Smooth muscle cell (in vitro differentiated cells): ENCODE measurements around the gene MALT1. TPM values are rescaled to one million over a fixed set of nuclear protein-coding genes. Genes with fewer than 3 reads are reported as not detected.
"Not testable (repeated sequence)": the region's sequence is repeated elsewhere in the genome, so short reads cannot be mapped to it uniquely, and the experiment has no call there.

Experiments
- DNase-seq: peaks from one replicate; lab custom pipeline; 2025; ENCODE audit not compliant: unreplicated experiment; lab: John Stamatoyannopoulos, UW
- H2AFZ ChIP-seq: fragments of 200-600 bp; sonication (generic); 2 replicates; pipeline ENCODE4 v1.6.0; 2016; ENCODE audit warnings: antibody characterized with exemption, low read depth, mild to moderate bottlenecking
- H3F3A ChIP-seq: fragments of 200-600 bp; sonication (generic); 2 replicates; pipeline ENCODE4 v1.6.0; 2017; ENCODE audit warnings: antibody characterized with exemption, low read depth
- H3K27ac ChIP-seq: fragments of 200-600 bp; sonication (generic); 2 replicates; pipeline ENCODE4 v1.5.1; 2016; ENCODE audit warnings: low read depth, mild to moderate bottlenecking
- H3K27me3 ChIP-seq: fragments of 200-600 bp; sonication (generic); 2 replicates; pipeline ENCODE4 v1.6.1; 2016; ENCODE audit warnings: low read depth, mild to moderate bottlenecking
- H3K36me3 ChIP-seq: fragments of 200-600 bp; sonication (generic); 2 replicates; pipeline ENCODE4 v1.5.1; 2016; ENCODE audit warnings: low read depth
- H3K4me1 ChIP-seq: fragments of 200-600 bp; sonication (generic); 2 replicates; pipeline ENCODE4 v1.5.1; 2016; ENCODE audit warnings: low read depth
- H3K4me2 ChIP-seq: fragments of 200-600 bp; sonication (generic); 2 replicates; pipeline ENCODE4 v1.6.0; 2016; ENCODE audit warnings: mild to moderate bottlenecking
- H3K4me3 ChIP-seq: fragments of 200-600 bp; sonication (generic); 2 replicates; pipeline ENCODE4 v1.5.1; 2016; ENCODE audit warnings: mild to moderate bottlenecking
- H3K79me2 ChIP-seq: fragments of 200-600 bp; sonication (generic); 2 replicates; pipeline ENCODE4 v1.6.0; 2016; ENCODE audit warnings: low read depth, mild to moderate bottlenecking
- H3K9ac ChIP-seq: fragments of 200-600 bp; sonication (generic); 2 replicates; pipeline ENCODE4 v1.6.0; 2016; ENCODE audit warnings: low read depth
- H3K9me3 ChIP-seq: fragments of 200-600 bp; sonication (generic); replicated peaks from 2 replicates; pipeline ENCODE4 v1.5.1; 2016; ENCODE audit warnings: low read depth
- H4K20me1 ChIP-seq: fragments of 200-600 bp; sonication (generic); 2 replicates; pipeline ENCODE4 v1.6.0; 2016; ENCODE audit warnings: low read depth
- WGBS: methylation state at CpG from one replicate; pipeline ENCODE4 v1.1.7; 2016; ENCODE audit warnings: low lambda C conversion rate; 5-methylcytosine and 5-hydroxymethylcytosine counted together
- polyA plus RNA-seq: library from polyadenylated mRNA; unstranded; fragments of >200 nt; fragmentation: Nextera tagmentation; extraction: Ambion mirVana; gene quantifications from 2 replicates; pipeline ENCODE4 v1.2.1, GENCODE V29; 2016
- total RNA-seq: library from RNA; depleted of rRNA; stranded (reverse); fragments of >200 nt; gene quantifications from 2 replicates; pipeline ENCODE4 v1.2.3, GENCODE V29; 2014
- TF ChIP-seq, protein P1 (sequence below): fragments of 200-600 bp; sonication (generic); IDR thresholded peaks from 2 replicates; pipeline ENCODE4 v1.5.1; 2017; ENCODE audit warnings: borderline replicate concordance, mild to moderate bottlenecking, antibody characterized with exemption; ENCODE audit not compliant: insufficient read depth, poor library complexity, severe bottlenecking

The MALT1 gene
- total and polyA plus RNA-seq, 2 experiments from 2014 or later: 12.4 to 42.2 TPM

DNA sequence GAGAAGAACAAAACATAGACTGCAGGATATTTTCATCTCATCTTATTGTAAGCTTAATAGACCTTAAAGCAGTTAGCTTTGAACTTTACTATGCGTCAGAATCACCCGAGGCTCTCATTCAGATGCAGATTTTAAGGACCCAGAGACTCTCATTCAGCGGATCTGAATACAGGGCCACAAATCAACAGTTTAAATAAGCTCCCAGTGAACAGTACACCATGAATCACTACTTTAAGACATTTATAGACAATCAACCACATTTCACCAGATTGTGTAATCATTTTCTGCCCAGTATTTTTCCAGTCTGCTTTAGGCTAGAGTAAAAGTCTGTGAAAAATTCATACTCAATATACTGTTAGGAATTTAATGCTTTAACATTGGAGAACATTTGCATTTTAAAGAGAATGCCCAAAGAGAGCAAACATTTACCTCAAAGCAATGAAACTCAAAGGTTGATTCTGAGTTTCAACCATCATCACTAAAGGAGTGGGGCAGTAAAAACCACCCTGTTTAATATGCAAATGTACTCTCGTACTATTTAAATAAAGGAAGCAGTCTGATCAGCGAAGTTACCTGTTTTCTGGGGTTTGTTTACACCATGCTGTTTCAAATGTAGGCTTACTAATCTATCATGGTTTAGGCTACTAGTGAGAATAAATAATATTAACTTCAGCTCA, 31.4 kb upstream of the MALT1 start:
- Histone ChIP-seq H3K36me3 (no peaks in the 10 kb centered on the region), H3K9ac (peak overlapping the region; percentile 24), H3F3A (peaks cover 17% of the 10 kb centered on the region), H4K20me1 (no peaks in the 10 kb centered on the region), H3K4me1 (peaks cover 22% of the 10 kb centered on the region), H3K27ac (peak overlapping the region; percentile 64), H3K9me3 (no peaks in the 10 kb centered on the region), H3K4me3 (no peak overlapping the region), H2AFZ (peak overlapping the region; percentile 47), H3K79me2 (no peaks in the 10 kb centered on the region), H3K4me2 (peak overlapping the region; percentile 67), H3K27me3 (no peaks in the 10 kb centered on the region)
- WGBS: 11% methylated on average over 5 of the region's 5 CpGs
- no peak for DNase-seq
- TF ChIP-seq, protein P1, sequence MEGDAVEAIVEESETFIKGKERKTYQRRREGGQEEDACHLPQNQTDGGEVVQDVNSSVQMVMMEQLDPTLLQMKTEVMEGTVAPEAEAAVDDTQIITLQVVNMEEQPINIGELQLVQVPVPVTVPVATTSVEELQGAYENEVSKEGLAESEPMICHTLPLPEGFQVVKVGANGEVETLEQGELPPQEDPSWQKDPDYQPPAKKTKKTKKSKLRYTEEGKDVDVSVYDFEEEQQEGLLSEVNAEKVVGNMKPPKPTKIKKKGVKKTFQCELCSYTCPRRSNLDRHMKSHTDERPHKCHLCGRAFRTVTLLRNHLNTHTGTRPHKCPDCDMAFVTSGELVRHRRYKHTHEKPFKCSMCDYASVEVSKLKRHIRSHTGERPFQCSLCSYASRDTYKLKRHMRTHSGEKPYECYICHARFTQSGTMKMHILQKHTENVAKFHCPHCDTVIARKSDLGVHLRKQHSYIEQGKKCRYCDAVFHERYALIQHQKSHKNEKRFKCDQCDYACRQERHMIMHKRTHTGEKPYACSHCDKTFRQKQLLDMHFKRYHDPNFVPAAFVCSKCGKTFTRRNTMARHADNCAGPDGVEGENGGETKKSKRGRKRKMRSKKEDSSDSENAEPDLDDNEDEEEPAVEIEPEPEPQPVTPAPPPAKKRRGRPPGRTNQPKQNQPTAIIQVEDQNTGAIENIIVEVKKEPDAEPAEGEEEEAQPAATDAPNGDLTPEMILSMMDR: no peak

DNA sequence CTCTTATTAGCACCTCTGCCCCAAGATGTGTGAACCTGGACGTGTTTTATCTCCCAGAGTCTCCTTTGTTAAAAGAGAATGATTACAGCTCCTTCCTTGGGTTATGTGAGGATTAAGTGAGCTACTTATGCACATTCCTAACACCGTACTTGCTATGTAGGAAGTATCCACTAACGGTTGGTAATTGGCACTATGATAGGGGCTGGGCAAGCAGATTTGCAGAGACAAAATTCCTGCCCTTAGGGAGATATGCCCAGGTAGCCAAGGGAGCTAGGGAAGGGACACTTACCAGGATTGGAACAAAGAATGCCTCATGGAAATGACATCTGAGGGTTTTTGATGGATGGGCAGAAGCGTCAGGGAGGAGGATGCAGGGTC, 30.8 kb upstream of the MALT1 start:
- H3F3A ChIP-seq: peaks cover 17% of the 10 kb centered on the region
- no peak overlapping the region for H3K4me3 ChIP-seq
- no peaks in the 10 kb centered on the region for H3K9me3 ChIP-seq
- peaks cover 22% of the 10 kb centered on the region for H3K4me1 ChIP-seq
- H3K27ac ChIP-seq: peak overlapping the region; percentile 64
- H4K20me1 ChIP-seq: no peaks in the 10 kb centered on the region
- peak overlapping the region; percentile 47 for H2AFZ ChIP-seq
- H3K27me3 ChIP-seq: no peaks in the 10 kb centered on the region
- no peaks in the 10 kb centered on the region for H3K79me2 ChIP-seq
- TF ChIP-seq, protein P1: no peak
- peak overlapping the region; percentile 67 for H3K4me2 ChIP-seq
- DNase-seq: no peak
- no peaks in the 10 kb centered on the region for H3K36me3 ChIP-seq
- H3K9ac ChIP-seq: peak overlapping the region; percentile 24
- 22% methylated on average over 4 of the region's 4 CpGs for WGBS

DNA sequence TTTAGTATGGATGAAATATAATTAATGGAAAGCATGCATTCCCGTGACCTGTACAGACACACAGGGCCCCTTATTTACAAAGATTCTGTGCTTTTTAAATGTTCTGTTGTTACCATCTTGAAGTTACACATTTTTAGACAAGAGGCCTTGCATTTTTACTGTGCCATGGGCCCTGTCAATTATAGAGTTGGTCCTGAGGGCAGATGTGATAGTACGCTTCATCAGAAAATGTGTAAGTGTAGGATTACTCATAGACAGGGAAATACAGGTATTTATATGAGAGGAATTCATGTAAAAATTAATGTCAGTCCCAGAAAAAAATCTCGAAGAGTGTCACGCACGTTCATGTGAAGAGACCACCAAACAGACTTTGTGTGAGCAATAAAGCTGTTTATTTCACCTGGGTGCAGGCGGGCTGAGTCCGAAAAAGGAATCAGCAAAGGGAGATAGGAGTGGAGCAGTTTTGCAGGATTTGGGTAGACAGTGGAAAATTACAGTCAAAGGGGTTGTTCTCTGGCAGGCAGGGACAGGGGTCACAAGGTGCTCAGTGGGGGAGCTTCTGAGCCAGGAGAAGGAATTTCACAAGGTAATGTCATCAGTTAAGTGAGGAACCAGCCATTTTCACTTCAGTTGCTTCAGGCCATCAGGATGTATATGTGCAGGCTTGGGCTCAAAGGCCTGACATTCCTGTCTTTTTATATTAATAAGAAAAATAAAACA, 30.2 kb upstream of the MALT1 start:
- Histone ChIP-seq H3K27ac (no peak overlapping the region), H3K4me2 (peak overlapping the region; percentile 67)
- WGBS: 86% methylated on average over 7 of the region's 7 CpGs

DNA sequence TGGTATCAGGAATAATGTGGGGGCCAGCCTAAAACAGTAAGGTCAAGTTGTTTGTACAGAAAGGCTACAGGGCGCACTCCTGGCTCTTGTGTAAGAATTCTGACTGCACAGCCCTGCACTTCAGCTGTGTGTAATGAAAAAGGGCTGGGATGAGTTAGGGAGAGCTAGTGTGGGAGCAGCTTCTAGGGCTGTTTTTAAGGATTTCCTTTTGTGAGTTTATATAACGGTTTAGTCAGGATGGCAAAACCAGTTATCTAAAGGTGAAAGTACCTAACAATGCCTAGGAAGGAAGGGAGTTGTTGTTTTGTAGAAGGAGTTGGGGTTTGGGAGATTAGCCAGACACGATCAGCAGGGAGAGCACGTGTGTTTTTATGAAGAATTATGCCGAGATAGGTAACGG, 27.7 kb upstream of the MALT1 start:
- not testable (repeated sequence) for DNase-seq, H3K36me3 ChIP-seq, H3K9me3 ChIP-seq, H3K79me2 ChIP-seq, H3K4me2 ChIP-seq, H2AFZ ChIP-seq, H3K9ac ChIP-seq, H3K4me3 ChIP-seq, H3F3A ChIP-seq, H3K27me3 ChIP-seq, H3K27ac ChIP-seq, H4K20me1 ChIP-seq
- 96% methylated on average over 6 of the region's 6 CpGs for WGBS
- peaks cover 22% of the 10 kb centered on the region for H3K4me1 ChIP-seq

More for the DNA sequence above, 30.2 kb upstream of the MALT1 start:
- Histone ChIP-seq H4K20me1 (no peaks in the 10 kb centered on the region), H3K4me1 (peaks cover 22% of the 10 kb centered on the region), H3K79me2 (no peaks in the 10 kb centered on the region), H3K36me3 (no peaks in the 10 kb centered on the region), H3K4me3 (no peak overlapping the region), H3K9ac (no peak overlapping the region), H2AFZ (no peak overlapping the region), H3K27me3 (no peaks in the 10 kb centered on the region), H3K9me3 (no peaks in the 10 kb centered on the region), H3F3A (peaks cover 17% of the 10 kb centered on the region)
- no peak for DNase-seq
- TF ChIP-seq, protein P1: no peak
